ENCODE results near the gene BCR. TPM values are rescaled to one million over a fixed set of nuclear protein-coding genes. Genes with fewer than 3 reads are reported as not detected.
"Not testable (repeated sequence)": the region's sequence is repeated elsewhere in the genome, so short reads cannot be mapped to it uniquely, and the experiment has no call there.

The BCR gene
- polyA plus RNA-seq, 1 donor from 2014 or later, result 57.5 TPM

DNA sequence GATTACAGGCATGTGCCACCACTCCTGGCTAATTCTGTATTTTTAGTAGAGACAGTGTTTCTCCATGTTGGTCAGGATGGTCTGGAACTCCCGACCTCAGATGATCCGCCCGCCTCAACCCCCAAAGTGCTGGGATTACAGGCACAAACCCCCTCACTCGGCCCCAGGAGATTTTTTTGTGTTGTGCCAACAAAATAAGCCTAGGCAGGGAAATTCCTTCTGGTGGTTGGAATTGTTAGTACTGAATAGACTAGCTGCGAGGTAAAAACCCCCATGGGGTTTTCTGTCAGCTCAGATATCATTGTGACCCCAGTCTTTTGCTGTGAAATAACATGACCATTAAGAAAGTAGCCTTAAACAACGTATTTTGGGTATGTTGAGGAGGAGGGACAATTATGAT lies 144.9 kb downstream of the BCR start:
- no peak overlapping the region for H3K9ac ChIP-seq (ENCODE audit: low read length)
- H3K27me3 ChIP-seq (ENCODE audit: insufficient read depth, low read depth, low read length), result no peaks in the 10 kb centered on the region
- no peaks in the 10 kb centered on the region for H3K79me2 ChIP-seq (replicated peaks; ENCODE audit: insufficient read depth, low read length)
- H3K9me2 ChIP-seq (ENCODE audit: insufficient read depth, low read length), result no peaks in the 10 kb centered on the region
- H3K4me2 ChIP-seq (ENCODE audit: low read length), result no peak overlapping the region
- no peaks in the 10 kb centered on the region for H3K36me3 ChIP-seq (ENCODE audit: insufficient read depth, low read length)
- H4K20me1 ChIP-seq (ENCODE audit: insufficient read depth), result no peaks in the 10 kb centered on the region
- no peak overlapping the region for H2AFZ ChIP-seq (ENCODE audit: low read depth, low read length)
- H3F3A ChIP-seq (ENCODE audit: insufficient read depth, low read length, poor library complexity, severe bottlenecking), result no peaks in the 10 kb centered on the region
- H3K9me3 ChIP-seq (ENCODE audit: low read length), result no peaks in the 10 kb centered on the region
- H3K4me3 ChIP-seq (ENCODE audit: low read length), result no peak overlapping the region
- H3K27ac ChIP-seq (ENCODE audit: low read length), result no peak overlapping the region
- TF ChIP-seq POLR2AphosphoS5 (IDR thresholded peaks at IDR 0.05) (no peak), EP300 (conservative IDR thresholded peaks at IDR 0.05; ENCODE audit: poor library complexity, severe bottlenecking) (no peak), SMC3 (conservative IDR thresholded peaks at IDR 0.05; ENCODE audit: poor library complexity) (no peak), RAD21 (conservative IDR thresholded peaks at IDR 0.05) (no peak), TAF1 (IDR thresholded peaks at IDR 0.05; ENCODE audit: low read depth) (no peak), MXI1 (conservative IDR thresholded peaks at IDR 0.05; ENCODE audit: poor library complexity, severe bottlenecking) (no peak), EZH2 (IDR thresholded peaks at IDR 0.05; ENCODE audit: borderline replicate concordance, insufficient read depth, low read length, poor library complexity, severe bottlenecking) (no peak)
- TF ChIP-seq, protein P1, sequence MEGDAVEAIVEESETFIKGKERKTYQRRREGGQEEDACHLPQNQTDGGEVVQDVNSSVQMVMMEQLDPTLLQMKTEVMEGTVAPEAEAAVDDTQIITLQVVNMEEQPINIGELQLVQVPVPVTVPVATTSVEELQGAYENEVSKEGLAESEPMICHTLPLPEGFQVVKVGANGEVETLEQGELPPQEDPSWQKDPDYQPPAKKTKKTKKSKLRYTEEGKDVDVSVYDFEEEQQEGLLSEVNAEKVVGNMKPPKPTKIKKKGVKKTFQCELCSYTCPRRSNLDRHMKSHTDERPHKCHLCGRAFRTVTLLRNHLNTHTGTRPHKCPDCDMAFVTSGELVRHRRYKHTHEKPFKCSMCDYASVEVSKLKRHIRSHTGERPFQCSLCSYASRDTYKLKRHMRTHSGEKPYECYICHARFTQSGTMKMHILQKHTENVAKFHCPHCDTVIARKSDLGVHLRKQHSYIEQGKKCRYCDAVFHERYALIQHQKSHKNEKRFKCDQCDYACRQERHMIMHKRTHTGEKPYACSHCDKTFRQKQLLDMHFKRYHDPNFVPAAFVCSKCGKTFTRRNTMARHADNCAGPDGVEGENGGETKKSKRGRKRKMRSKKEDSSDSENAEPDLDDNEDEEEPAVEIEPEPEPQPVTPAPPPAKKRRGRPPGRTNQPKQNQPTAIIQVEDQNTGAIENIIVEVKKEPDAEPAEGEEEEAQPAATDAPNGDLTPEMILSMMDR (IDR thresholded peaks at IDR 0.05; ENCODE audit: poor library complexity, severe bottlenecking), result no peak
- TF ChIP-seq, protein P2, sequence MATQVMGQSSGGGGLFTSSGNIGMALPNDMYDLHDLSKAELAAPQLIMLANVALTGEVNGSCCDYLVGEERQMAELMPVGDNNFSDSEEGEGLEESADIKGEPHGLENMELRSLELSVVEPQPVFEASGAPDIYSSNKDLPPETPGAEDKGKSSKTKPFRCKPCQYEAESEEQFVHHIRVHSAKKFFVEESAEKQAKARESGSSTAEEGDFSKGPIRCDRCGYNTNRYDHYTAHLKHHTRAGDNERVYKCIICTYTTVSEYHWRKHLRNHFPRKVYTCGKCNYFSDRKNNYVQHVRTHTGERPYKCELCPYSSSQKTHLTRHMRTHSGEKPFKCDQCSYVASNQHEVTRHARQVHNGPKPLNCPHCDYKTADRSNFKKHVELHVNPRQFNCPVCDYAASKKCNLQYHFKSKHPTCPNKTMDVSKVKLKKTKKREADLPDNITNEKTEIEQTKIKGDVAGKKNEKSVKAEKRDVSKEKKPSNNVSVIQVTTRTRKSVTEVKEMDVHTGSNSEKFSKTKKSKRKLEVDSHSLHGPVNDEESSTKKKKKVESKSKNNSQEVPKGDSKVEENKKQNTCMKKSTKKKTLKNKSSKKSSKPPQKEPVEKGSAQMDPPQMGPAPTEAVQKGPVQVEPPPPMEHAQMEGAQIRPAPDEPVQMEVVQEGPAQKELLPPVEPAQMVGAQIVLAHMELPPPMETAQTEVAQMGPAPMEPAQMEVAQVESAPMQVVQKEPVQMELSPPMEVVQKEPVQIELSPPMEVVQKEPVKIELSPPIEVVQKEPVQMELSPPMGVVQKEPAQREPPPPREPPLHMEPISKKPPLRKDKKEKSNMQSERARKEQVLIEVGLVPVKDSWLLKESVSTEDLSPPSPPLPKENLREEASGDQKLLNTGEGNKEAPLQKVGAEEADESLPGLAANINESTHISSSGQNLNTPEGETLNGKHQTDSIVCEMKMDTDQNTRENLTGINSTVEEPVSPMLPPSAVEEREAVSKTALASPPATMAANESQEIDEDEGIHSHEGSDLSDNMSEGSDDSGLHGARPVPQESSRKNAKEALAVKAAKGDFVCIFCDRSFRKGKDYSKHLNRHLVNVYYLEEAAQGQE (IDR thresholded peaks at IDR 0.05; ENCODE audit: borderline replicate concordance), result no peak

DNA sequence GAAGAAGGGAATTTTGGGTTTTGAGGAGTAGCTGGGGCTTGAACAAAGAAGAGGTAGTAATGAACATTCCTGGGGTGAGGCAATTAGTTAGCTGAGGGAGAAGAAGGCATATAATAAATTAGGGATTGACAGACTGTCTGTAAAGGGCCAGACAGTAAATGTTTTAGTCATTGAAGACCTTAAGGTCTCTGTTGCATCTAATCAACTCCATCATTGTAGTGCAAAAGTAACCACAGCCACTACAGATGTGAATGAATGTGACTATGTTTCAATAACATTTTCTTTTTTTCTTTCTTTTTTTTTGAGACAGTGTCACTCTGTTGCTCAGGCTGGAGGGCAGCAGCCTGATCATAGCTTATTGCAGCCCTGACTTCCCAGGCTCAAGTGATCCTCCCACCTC lies 153.5 kb downstream of the BCR start:
- H3K9me3 ChIP-seq (ENCODE audit: low read length); H3F3A ChIP-seq (ENCODE audit: insufficient read depth, low read length, poor library complexity, severe bottlenecking); H3K4me3 ChIP-seq (ENCODE audit: low read length); H3K4me2 ChIP-seq (ENCODE audit: low read length); H3K9ac ChIP-seq (ENCODE audit: low read length); H2AFZ ChIP-seq (ENCODE audit: low read depth, low read length); H3K27ac ChIP-seq (ENCODE audit: low read length); H3K9me2 ChIP-seq (ENCODE audit: insufficient read depth, low read length); H4K20me1 ChIP-seq (ENCODE audit: insufficient read depth); H3K79me2 ChIP-seq (replicated peaks; ENCODE audit: insufficient read depth, low read length); H3K27me3 ChIP-seq (ENCODE audit: insufficient read depth, low read depth, low read length); H3K36me3 ChIP-seq (ENCODE audit: insufficient read depth, low read length): not testable (repeated sequence)

DNA sequence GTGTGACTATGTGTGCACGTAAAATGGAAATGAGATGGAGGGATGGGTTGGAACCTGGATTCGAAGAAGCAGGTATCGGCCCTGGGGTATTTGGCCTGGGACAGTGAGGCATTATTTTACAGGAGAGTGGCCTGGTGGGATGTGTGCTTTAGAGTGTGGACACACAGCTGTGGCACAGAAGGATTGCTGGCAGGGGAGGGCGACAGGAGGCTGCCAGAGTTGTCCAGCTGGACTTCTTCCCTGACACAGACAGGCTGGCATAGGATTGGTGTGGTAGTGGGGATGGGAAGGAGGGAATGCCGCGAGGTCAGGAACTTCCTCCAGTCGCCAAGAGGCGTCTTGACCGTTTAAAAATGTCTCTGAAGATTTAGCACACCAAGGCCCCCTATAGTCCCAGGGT lies 157.4 kb downstream of the BCR start:
- not testable (repeated sequence) for H3K79me2 ChIP-seq (replicated peaks; ENCODE audit: insufficient read depth, low read length); H3K9me2 ChIP-seq (ENCODE audit: insufficient read depth, low read length); H3K27ac ChIP-seq (ENCODE audit: low read length); H3K27me3 ChIP-seq (ENCODE audit: insufficient read depth, low read depth, low read length); H3K4me2 ChIP-seq (ENCODE audit: low read length); H3K36me3 ChIP-seq (ENCODE audit: insufficient read depth, low read length); H2AFZ ChIP-seq (ENCODE audit: low read depth, low read length); H3F3A ChIP-seq (ENCODE audit: insufficient read depth, low read length, poor library complexity, severe bottlenecking); H3K9ac ChIP-seq (ENCODE audit: low read length); H3K9me3 ChIP-seq (ENCODE audit: low read length); H4K20me1 ChIP-seq (ENCODE audit: insufficient read depth); H3K4me3 ChIP-seq (ENCODE audit: low read length)

DNA sequence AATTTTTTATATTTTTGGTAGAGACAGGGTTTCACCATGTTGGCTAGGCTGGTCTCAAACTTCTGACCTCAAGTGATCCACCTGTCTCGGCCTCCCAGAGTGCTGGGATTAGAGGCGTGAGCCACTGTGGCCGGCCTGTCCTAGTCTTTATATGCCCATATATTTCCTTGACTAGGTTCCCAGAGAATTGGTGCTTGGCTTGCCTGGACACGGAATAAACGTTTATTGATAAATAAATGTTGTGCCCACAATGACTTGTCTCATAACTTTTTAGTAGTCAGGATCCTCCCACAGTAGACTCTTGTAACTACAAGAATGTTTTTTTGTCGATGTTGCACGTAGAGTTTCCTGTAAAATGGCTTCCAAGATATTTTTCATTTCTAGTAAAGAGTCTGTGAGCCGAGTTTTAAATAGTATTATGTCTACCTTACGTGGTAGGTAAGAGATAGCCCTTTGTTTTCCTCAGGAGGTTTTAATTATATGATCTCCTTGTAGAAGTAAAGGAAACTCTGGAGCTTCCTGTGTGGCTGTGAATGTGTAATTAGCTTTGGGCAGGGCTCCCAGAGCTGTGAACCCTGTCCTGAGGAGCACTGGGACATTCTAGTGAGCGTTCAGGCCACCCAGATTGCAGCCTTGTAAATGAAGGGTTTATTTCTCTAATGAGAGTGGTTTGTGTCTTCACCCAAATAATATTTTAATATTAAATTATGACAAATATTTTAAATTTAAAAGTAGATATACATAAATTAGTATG lies 161.8 kb downstream of the BCR start:
- H3K4me2 ChIP-seq (ENCODE audit: low read length); H3K9me2 ChIP-seq (ENCODE audit: insufficient read depth, low read length); H3K9ac ChIP-seq (ENCODE audit: low read length); H3K36me3 ChIP-seq (ENCODE audit: insufficient read depth, low read length); H3K27ac ChIP-seq (ENCODE audit: low read length); H4K20me1 ChIP-seq (ENCODE audit: insufficient read depth); H3K27me3 ChIP-seq (ENCODE audit: insufficient read depth, low read depth, low read length); H3K9me3 ChIP-seq (ENCODE audit: low read length); H2AFZ ChIP-seq (ENCODE audit: low read depth, low read length); H3K79me2 ChIP-seq (replicated peaks; ENCODE audit: insufficient read depth, low read length); H3K4me3 ChIP-seq (ENCODE audit: low read length); H3F3A ChIP-seq (ENCODE audit: insufficient read depth, low read length, poor library complexity, severe bottlenecking): not testable (repeated sequence)
